ENCODE results near the gene MPRIP. TPM values are rescaled to one million over a fixed set of nuclear protein-coding genes. Genes with fewer than 3 reads are reported as not detected.

MPRIP gene
- total RNA-seq, 4 donors from 2014 or later = 130 to 244 (median 155) TPM

GRCh38 chr17:17171186-17171585, 128.9 kb downstream of the MPRIP start:
- H3K4me1 ChIP-seq = peaks cover 14 to 22% of the 10 kb centered on the region in 2 donors
- no peak for DNase-seq
- 78 to 79% methylated on average over 7 of the region's 7 CpGs for WGBS, 2 donors
- TF ChIP-seq CTCF (IDR thresholded peaks at IDR 0.05) = no peak
- TF ChIP-seq POLR2A (IDR thresholded peaks at IDR 0.05) = no peak
- H3K27me3 ChIP-seq = no peaks in the 10 kb centered on the region
- peak overlapping the region; percentile 25 to 74 (median 45) for H3K27ac ChIP-seq
- H3K36me3 ChIP-seq = peaks cover 58 to 59% of the 10 kb centered on the region in 2 donors
- H3K9me3 ChIP-seq = no peaks in the 10 kb centered on the region
- intact Hi-C loops (cut with DNase I) = no loop called here
- no peak overlapping the region for H3K4me3 ChIP-seq (replicated peaks in 1 of 3)

GRCh38 chr17:17172001-17172939, 130.0 kb downstream of the MPRIP start:
- no peaks in the 10 kb centered on the region for H3K9me3 ChIP-seq
- intact Hi-C loops (cut with DNase I) = no loop called here
- peaks cover 14 to 22% of the 10 kb centered on the region in 2 donors for H3K4me1 ChIP-seq
- DNase-seq = no peak
- 69 to 77% methylated on average over 23 to 25 of the region's 26 CpGs for WGBS, 2 donors
- no peak overlapping the region for H3K4me3 ChIP-seq (replicated peaks in 1 of 3)
- peak overlapping the region in 1 of 3 donors; percentile 38 for H3K27ac ChIP-seq
- H3K27me3 ChIP-seq = no peaks in the 10 kb centered on the region
- H3K36me3 ChIP-seq = peaks cover 58 to 61% of the 10 kb centered on the region in 2 donors
- TF ChIP-seq POLR2A (IDR thresholded peaks at IDR 0.05) = no peak
- peak in 1 of 6 experiments; percentile 16 for TF ChIP-seq CTCF (IDR thresholded peaks at IDR 0.05)

- no peaks in the 10 kb centered on the region for H3K27me3 ChIP-seq
- intact Hi-C loops (cut with DNase I) = no loop called here
- H3K4me1 ChIP-seq = peaks cover 14 to 22% of the 10 kb centered on the region in 2 donors
- no peak for DNase-seq
- TF ChIP-seq CTCF (IDR thresholded peaks at IDR 0.05) = no peak
- no peak for TF ChIP-seq POLR2A (IDR thresholded peaks at IDR 0.05)
- H3K4me3 ChIP-seq (replicated peaks in 1 of 3) = no peak overlapping the region
- peak overlapping the region in 1 of 3 donors; percentile 31 for H3K27ac ChIP-seq
- WGBS, 2 donors = 92% methylated on average over 7 to 8 of the region's 9 CpGs
- H3K36me3 ChIP-seq = peaks cover 60 to 62% of the 10 kb centered on the region in 2 donors
- no peaks in the 10 kb centered on the region for H3K9me3 ChIP-seq
These were observed 130.7 kb downstream of the MPRIP start for GRCh38 chr17:17172990-17173389.

GRCh38 chr17:17173921-17174320, 131.7 kb downstream of the MPRIP start:
- Histone ChIP-seq H3K9me3 (no peaks in the 10 kb centered on the region), H3K4me1 (peaks cover 14 to 22% of the 10 kb centered on the region in 2 donors), H3K27me3 (no peaks in the 10 kb centered on the region), H3K4me3 (replicated peaks in 1 of 3) (no peak overlapping the region), H3K27ac (no peak overlapping the region), H3K36me3 (peaks cover 64 to 69% of the 10 kb centered on the region in 2 donors)
- DNase-seq = no peak
- TF ChIP-seq POLR2A (IDR thresholded peaks at IDR 0.05) (no peak), CTCF (IDR thresholded peaks at IDR 0.05) (no peak)
- 95 to 99% methylated on average over 13 to 14 of the region's 14 CpGs for WGBS, 2 donors
- intact Hi-C loops (cut with DNase I) = no loop called here

GRCh38 chr17:17175340-17175739, 133.1 kb downstream of the MPRIP start:
- intact Hi-C loops (cut with DNase I) = no loop called here
- H3K27me3 ChIP-seq = no peaks in the 10 kb centered on the region
- H3K36me3 ChIP-seq = peaks cover 73 to 84% of the 10 kb centered on the region in 2 donors
- H3K4me3 ChIP-seq (replicated peaks in 1 of 3) = no peak overlapping the region
- TF ChIP-seq POLR2A (IDR thresholded peaks at IDR 0.05) = no peak
- TF ChIP-seq CTCF (IDR thresholded peaks at IDR 0.05) = no peak
- DNase-seq = no peak
- 94 to 97% methylated on average over 6 to 8 of the region's 8 CpGs for WGBS, 2 donors
- peaks cover 11 to 19% of the 10 kb centered on the region in 2 donors for H3K4me1 ChIP-seq
- H3K9me3 ChIP-seq = no peaks in the 10 kb centered on the region
- H3K27ac ChIP-seq = no peak overlapping the region
